Right atrium auricular region (tissue), 2 donors: ENCODE results near the gene ANKRD24. TPM values are rescaled to one million over a fixed set of nuclear protein-coding genes. Genes with fewer than 3 reads are reported as not detected.
"Not testable (repeated sequence)": the region's sequence is repeated elsewhere in the genome, so short reads cannot be mapped to it uniquely, and the experiment has no call there.

ENCODE experiments used
- DNase-seq: peaks from one replicate; pipeline ENCODE4 v3.0.0-alpha.2; 2019; ENCODE audit warnings: low spot score
- H3K27ac ChIP-seq, 2 donors: fragments of 200-600 bp; sonication (generic); 1 replicate in 1 of 2; 2 replicates in 1 of 2; pipeline ENCODE4 v1.5.1; 2016 to 2019
- H3K27me3 ChIP-seq, 2 donors: fragments of 200-600 bp; sonication (generic); one replicate each; pipeline versions ENCODE4 v1.5.1 to v1.6.0; 2017 to 2019
- H3K36me3 ChIP-seq: fragments of 200-600 bp; sonication (generic); one replicate; pipeline ENCODE4 v1.5.1; 2016
- H3K4me1 ChIP-seq, 2 donors: fragments of 200-600 bp; sonication (generic); one replicate each; pipeline versions ENCODE4 v1.5.1 to v1.6.0; 2017 to 2019
- H3K4me3 ChIP-seq, 2 donors: fragments of 200-600 bp; sonication (generic); 1 replicate in 1 of 2; 2 replicates in 1 of 2; pipeline ENCODE4 v1.5.1; 2017 to 2019; ENCODE audit warnings: mild to moderate bottlenecking in 1 of 2, moderate library complexity in 1 of 2
- H3K9me3 ChIP-seq, 2 donors: fragments of 200-600 bp; sonication (generic); one replicate each; pipeline ENCODE4 v1.5.1; 2019
- CTCF ChIP-seq, 2 donors: fragments of 200-600 bp; sonication (generic); IDR thresholded peaks; one replicate each; pipeline ENCODE4 v1.5.1; 2019; ENCODE audit warnings: antibody characterized with exemption in 2 of 2
- total RNA-seq, 2 donors: library from RNA; depleted of rRNA; stranded (reverse); fragments of >200 nt; gene quantifications; one replicate each; pipeline ENCODE4 v1.1.0, GENCODE V29; 2016

Gene ANKRD24
- total RNA-seq, 2 donors from 2014 or later, result 0.39 to 1.7 TPM

GRCh38 chr19:4140237-4140711 lies 42.2 kb upstream of the ANKRD24 start:
- no peaks in the 10 kb centered on the region for H3K27me3 ChIP-seq
- H3K4me1 ChIP-seq, result peaks cover 0 to 8% of the 10 kb centered on the region in 2 donors
- H3K9me3 ChIP-seq, result no peaks in the 10 kb centered on the region
- no peaks in the 10 kb centered on the region for H3K36me3 ChIP-seq
- TF ChIP-seq CTCF (IDR thresholded peaks at IDR 0.05), result peak; percentile 34 to 53
- no peak overlapping the region for H3K27ac ChIP-seq
- DNase-seq, result no peak
- no peak overlapping the region for H3K4me3 ChIP-seq

GRCh38 chr19:4142916-4143315 lies 39.6 kb upstream of the ANKRD24 start:
- not testable (repeated sequence) for H3K4me1 ChIP-seq, H3K27me3 ChIP-seq, H3K9me3 ChIP-seq, H3K4me3 ChIP-seq, H3K27ac ChIP-seq, DNase-seq, H3K36me3 ChIP-seq

- no peak for DNase-seq
- Histone ChIP-seq H3K27me3 (no peaks in the 10 kb centered on the region), H3K36me3 (no peaks in the 10 kb centered on the region), H3K4me1 (peaks cover 0 to 7% of the 10 kb centered on the region in 2 donors), H3K27ac (no peak overlapping the region), H3K9me3 (no peaks in the 10 kb centered on the region), H3K4me3 (no peak overlapping the region)
- TF ChIP-seq CTCF (IDR thresholded peaks at IDR 0.05), result no peak
These were observed 37.7 kb upstream of the ANKRD24 start for GRCh38 chr19:4144666-4145249.

- H3K4me1 ChIP-seq, result no peaks in the 10 kb centered on the region
- no peak for TF ChIP-seq CTCF (IDR thresholded peaks at IDR 0.05)
- no peak overlapping the region for H3K4me3 ChIP-seq
- no peak for DNase-seq
- H3K9me3 ChIP-seq, result no peaks in the 10 kb centered on the region
- no peaks in the 10 kb centered on the region for H3K36me3 ChIP-seq
- no peaks in the 10 kb centered on the region for H3K27me3 ChIP-seq
- H3K27ac ChIP-seq, result no peak overlapping the region
These were observed 32.8 kb upstream of the ANKRD24 start for GRCh38 chr19:4149518-4150288.

- Histone ChIP-seq H3K4me1 (no peaks in the 10 kb centered on the region), H3K27me3 (no peaks in the 10 kb centered on the region), H3K36me3 (no peaks in the 10 kb centered on the region), H3K27ac (no peak overlapping the region), H3K9me3 (no peaks in the 10 kb centered on the region), H3K4me3 (no peak overlapping the region)
- TF ChIP-seq CTCF (IDR thresholded peaks at IDR 0.05), result no peak
- DNase-seq, result no peak
These were observed 30.9 kb upstream of the ANKRD24 start for GRCh38 chr19:4151623-4152022.

- Histone ChIP-seq H3K9me3 (no peaks in the 10 kb centered on the region), H3K4me1 (no peaks in the 10 kb centered on the region), H3K4me3 (no peak overlapping the region), H3K27ac (no peak overlapping the region), H3K27me3 (no peaks in the 10 kb centered on the region), H3K36me3 (no peaks in the 10 kb centered on the region)
- TF ChIP-seq CTCF (IDR thresholded peaks at IDR 0.05), result no peak
- no peak for DNase-seq
These were observed 30.1 kb upstream of the ANKRD24 start for GRCh38 chr19:4152241-4152998.
